Ishikawa (cell line): ENCODE data around the gene RNF217.
A peak's percentile ranks its signal among the peaks of the same experiment; 100 is the strongest.

Source experiments
- CEBPB ChIP-seq: IDR thresholded peaks from 2 replicates; pipeline ENCODE4 v1.6.1; 2012
- CREB1 ChIP-seq: IDR thresholded peaks from 2 replicates; pipeline ENCODE4 v1.6.1; 2012; ENCODE audit warnings: low read depth
- EGR1 ChIP-seq: IDR thresholded peaks from 2 replicates; pipeline ENCODE4 v1.6.1; 2012
- EP300 ChIP-seq: IDR thresholded peaks from 2 replicates; pipeline ENCODE4 v1.6.1; 2012; ENCODE audit warnings: borderline replicate concordance
- FOXM1 ChIP-seq: IDR thresholded peaks from 2 replicates; pipeline ENCODE4 v1.6.1; 2012; ENCODE audit warnings: low read depth, borderline replicate concordance
- NFIC ChIP-seq: IDR thresholded peaks from 2 replicates; pipeline ENCODE4 v1.6.1; 2012
- RAD21 ChIP-seq: IDR thresholded peaks from 2 replicates; pipeline ENCODE4 v1.6.1; 2012; ENCODE audit warnings: low read depth
- TAF1 ChIP-seq: IDR thresholded peaks from 2 replicates; pipeline ENCODE4 v1.6.1; 2012; ENCODE audit warnings: low read depth, mild to moderate bottlenecking
- TCF12 ChIP-seq: IDR thresholded peaks from 2 replicates; pipeline ENCODE4 v1.6.1; 2012; ENCODE audit warnings: low read depth
- TEAD4 ChIP-seq: IDR thresholded peaks from 2 replicates; pipeline ENCODE4 v1.6.1; 2012
- YY1 ChIP-seq: IDR thresholded peaks from 2 replicates; pipeline ENCODE4 v1.6.1; 2012; ENCODE audit warnings: low read depth
- ZBTB7A ChIP-seq: IDR thresholded peaks from 2 replicates; pipeline ENCODE4 v1.6.1; 2012; ENCODE audit warnings: low read depth
- TF ChIP-seq, protein P1 (sequence below): IDR thresholded peaks from 2 replicates; pipeline ENCODE4 v1.6.1; 2012
- TF ChIP-seq, protein P2 (sequence below): IDR thresholded peaks from 2 replicates; pipeline ENCODE4 v1.6.1; 2012; ENCODE audit warnings: low read depth, mild to moderate bottlenecking
- TF ChIP-seq, protein P3 (sequence below): IDR thresholded peaks from 2 replicates; pipeline ENCODE4 v1.6.1; 2012

The RNF217 gene

GRCh38 chr6:125111219-125111983, 149.2 kb downstream of the RNF217 start:
- TF ChIP-seq TAF1 (no peak), CREB1 (no peak), RAD21 (no peak), TCF12 (no peak)
- TF ChIP-seq, protein P1, sequence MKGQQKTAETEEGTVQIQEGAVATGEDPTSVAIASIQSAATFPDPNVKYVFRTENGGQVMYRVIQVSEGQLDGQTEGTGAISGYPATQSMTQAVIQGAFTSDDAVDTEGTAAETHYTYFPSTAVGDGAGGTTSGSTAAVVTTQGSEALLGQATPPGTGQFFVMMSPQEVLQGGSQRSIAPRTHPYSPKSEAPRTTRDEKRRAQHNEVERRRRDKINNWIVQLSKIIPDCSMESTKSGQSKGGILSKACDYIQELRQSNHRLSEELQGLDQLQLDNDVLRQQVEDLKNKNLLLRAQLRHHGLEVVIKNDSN = no peak

GRCh38 chr6:125112934-125113333, 150.7 kb downstream of the RNF217 start:
- no peak for TF ChIP-seq FOXM1
- TF ChIP-seq CEBPB = no peak
- TF ChIP-seq ZBTB7A = no peak
- no peak for TF ChIP-seq CREB1
- no peak for TF ChIP-seq EP300
- TF ChIP-seq, protein P2, sequence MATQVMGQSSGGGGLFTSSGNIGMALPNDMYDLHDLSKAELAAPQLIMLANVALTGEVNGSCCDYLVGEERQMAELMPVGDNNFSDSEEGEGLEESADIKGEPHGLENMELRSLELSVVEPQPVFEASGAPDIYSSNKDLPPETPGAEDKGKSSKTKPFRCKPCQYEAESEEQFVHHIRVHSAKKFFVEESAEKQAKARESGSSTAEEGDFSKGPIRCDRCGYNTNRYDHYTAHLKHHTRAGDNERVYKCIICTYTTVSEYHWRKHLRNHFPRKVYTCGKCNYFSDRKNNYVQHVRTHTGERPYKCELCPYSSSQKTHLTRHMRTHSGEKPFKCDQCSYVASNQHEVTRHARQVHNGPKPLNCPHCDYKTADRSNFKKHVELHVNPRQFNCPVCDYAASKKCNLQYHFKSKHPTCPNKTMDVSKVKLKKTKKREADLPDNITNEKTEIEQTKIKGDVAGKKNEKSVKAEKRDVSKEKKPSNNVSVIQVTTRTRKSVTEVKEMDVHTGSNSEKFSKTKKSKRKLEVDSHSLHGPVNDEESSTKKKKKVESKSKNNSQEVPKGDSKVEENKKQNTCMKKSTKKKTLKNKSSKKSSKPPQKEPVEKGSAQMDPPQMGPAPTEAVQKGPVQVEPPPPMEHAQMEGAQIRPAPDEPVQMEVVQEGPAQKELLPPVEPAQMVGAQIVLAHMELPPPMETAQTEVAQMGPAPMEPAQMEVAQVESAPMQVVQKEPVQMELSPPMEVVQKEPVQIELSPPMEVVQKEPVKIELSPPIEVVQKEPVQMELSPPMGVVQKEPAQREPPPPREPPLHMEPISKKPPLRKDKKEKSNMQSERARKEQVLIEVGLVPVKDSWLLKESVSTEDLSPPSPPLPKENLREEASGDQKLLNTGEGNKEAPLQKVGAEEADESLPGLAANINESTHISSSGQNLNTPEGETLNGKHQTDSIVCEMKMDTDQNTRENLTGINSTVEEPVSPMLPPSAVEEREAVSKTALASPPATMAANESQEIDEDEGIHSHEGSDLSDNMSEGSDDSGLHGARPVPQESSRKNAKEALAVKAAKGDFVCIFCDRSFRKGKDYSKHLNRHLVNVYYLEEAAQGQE = no peak
- no peak for TF ChIP-seq TCF12
- TF ChIP-seq, protein P3, sequence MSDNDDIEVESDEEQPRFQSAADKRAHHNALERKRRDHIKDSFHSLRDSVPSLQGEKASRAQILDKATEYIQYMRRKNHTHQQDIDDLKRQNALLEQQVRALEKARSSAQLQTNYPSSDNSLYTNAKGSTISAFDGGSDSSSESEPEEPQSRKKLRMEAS = no peak
- no peak for TF ChIP-seq RAD21
- no peak for TF ChIP-seq YY1
- TF ChIP-seq EGR1 = no peak
- no peak for TF ChIP-seq NFIC

DNA sequence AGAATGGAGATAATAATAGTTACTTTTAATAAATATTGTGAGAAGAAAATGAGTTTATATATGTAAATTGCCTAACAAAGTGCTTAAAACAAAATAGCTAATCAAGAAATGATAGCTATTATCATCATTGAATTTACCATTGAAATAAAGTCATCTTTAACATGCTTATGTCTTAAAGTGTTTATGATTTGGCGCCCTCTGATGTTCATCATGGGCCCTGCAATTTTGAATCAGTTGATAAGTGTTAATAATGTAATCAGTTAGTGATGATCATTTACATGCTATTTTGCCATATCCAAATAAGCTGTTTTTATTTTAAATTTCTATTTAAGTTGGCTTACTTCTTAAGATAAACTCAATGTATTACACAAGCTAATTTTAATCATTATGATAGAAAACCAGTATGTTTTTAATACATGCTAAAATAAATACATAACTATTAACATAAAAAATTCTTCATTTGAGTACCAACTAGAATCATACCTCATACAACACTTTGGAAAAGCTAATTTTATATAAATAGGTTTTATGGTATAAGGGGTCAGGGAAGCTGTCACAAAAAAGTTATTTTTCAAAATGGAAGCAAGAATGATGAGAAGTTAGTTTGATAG, 152.1 kb downstream of the RNF217 start:
- TF ChIP-seq, protein P2 = no peak
- TF ChIP-seq, protein P3 = no peak
- TF ChIP-seq RAD21 (peak; percentile 91), TCF12 (no peak), CREB1 (no peak)

DNA sequence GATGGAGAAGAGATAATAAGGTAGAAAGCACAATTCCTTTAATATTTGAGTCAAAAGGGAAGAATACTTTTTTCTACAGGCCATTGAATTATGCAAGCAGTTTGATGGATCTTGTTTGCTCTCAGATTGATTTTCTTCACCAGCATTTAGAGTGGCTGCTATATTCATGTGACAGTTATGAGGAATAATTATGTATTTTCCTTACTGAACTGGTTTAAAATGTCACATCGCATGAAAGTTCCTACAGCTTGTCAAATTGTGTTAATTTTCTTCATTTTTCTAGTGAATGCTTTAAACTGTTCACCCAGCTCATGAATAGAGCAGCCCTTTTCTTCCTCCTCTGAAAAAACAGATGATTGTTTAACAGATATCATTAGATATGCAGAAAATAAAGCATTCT, 153.9 kb downstream of the RNF217 start:
- TF ChIP-seq, protein P1 = no peak
- TF ChIP-seq CREB1 (no peak), TCF12 (no peak), RAD21 (no peak), YY1 (no peak), CEBPB (no peak), TEAD4 (no peak), EGR1 (no peak), FOXM1 (no peak), TAF1 (no peak), EP300 (no peak), ZBTB7A (no peak), NFIC (no peak)
- TF ChIP-seq, protein P3 = no peak
- TF ChIP-seq, protein P2 = no peak
